ENCODE data around the gene PAGR1.

PAGR1 gene

GRCh38 chr16:29844575-29845331 is 28.8 kb downstream of the PAGR1 start:
- Mint-ChIP-seq H3K27me3 (no peaks in the 10 kb centered on the region), H3K4me3 (no peak overlapping the region), H3K4me1 (peaks cover 13% of the 10 kb centered on the region), H3K27ac (peak overlapping the region; percentile 21), H3K36me3 (peaks cover 59% of the 10 kb centered on the region), H3K9me3 (no peaks in the 10 kb centered on the region)
- no peak for DNase-seq
- CTCF ChIA-PET = interaction anchor here (1.0 kb wide), 1 partner anchor 143 kb away, joined by 3 read pairs; no protein-coding TSS in a partner anchor

GRCh38 chr16:29845656-29846055 is 29.7 kb downstream of the PAGR1 start:
- no peak overlapping the region for H3K27ac Mint-ChIP-seq
- H3K9me3 Mint-ChIP-seq = no peaks in the 10 kb centered on the region
- DNase-seq = no peak
- peaks cover 13% of the 10 kb centered on the region for H3K4me1 Mint-ChIP-seq
- H3K4me3 Mint-ChIP-seq = no peak overlapping the region
- no peaks in the 10 kb centered on the region for H3K27me3 Mint-ChIP-seq
- CTCF ChIA-PET = interaction anchor here (1.0 to 3.9 kb wide), 2 partner anchors 38 to 144 kb away, joined by 3 to 31 read pairs; no protein-coding TSS in a partner anchor
- peaks cover 53% of the 10 kb centered on the region for H3K36me3 Mint-ChIP-seq

GRCh38 chr16:29848420-29849297 is 32.7 kb downstream of the PAGR1 start:
- H3K27ac Mint-ChIP-seq = no peak overlapping the region

GRCh38 chr16:29849505-29849904 is 33.6 kb downstream of the PAGR1 start:
- DNase-seq = no peak
- CTCF ChIA-PET = interaction anchor here (0.6 to 5.7 kb wide), 10 partner anchors 9 to 205 kb away, joined by 3 to 103 read pairs (median 14); partner anchors contain the start of genes MVP, PAGR1 and TAOK2
- Mint-ChIP-seq H3K27me3 (no peaks in the 10 kb centered on the region), H3K4me1 (peaks cover 7% of the 10 kb centered on the region), H3K4me3 (no peak overlapping the region), H3K9me3 (no peaks in the 10 kb centered on the region), H3K27ac (no peak overlapping the region), H3K36me3 (peaks cover 31% of the 10 kb centered on the region)

More at GRCh38 chr16:29848420-29849297, 32.7 kb downstream of the PAGR1 start:
- Mint-ChIP-seq H3K27me3 (no peaks in the 10 kb centered on the region), H3K36me3 (peaks cover 36% of the 10 kb centered on the region), H3K9me3 (no peaks in the 10 kb centered on the region), H3K4me3 (no peak overlapping the region), H3K4me1 (peaks cover 7% of the 10 kb centered on the region)
- DNase-seq = peak; percentile 90
- CTCF ChIA-PET = interaction anchor here (0.6 to 5.7 kb wide), 27 partner anchors 8 to 206 kb away, joined by 3 to 103 read pairs (median 5); partner anchors contain the start of genes C16orf92, CDIPT, KCTD13 and KIF22

GRCh38 chr16:29850998-29851397 is 35.0 kb downstream of the PAGR1 start:
- H3K27me3 Mint-ChIP-seq = peaks cover 7% of the 10 kb centered on the region
- H3K9me3 Mint-ChIP-seq = no peaks in the 10 kb centered on the region
- no peak overlapping the region for H3K27ac Mint-ChIP-seq
- peaks cover 22% of the 10 kb centered on the region for H3K36me3 Mint-ChIP-seq
- no peak for DNase-seq
- CTCF ChIA-PET = interaction anchor here (5.4 to 5.7 kb wide), 2 partner anchors 32 to 151 kb away, joined by 65 to 103 read pairs; partner anchors contain the start of genes MVP and PAGR1
- peaks cover 7% of the 10 kb centered on the region for H3K4me1 Mint-ChIP-seq
- no peak overlapping the region for H3K4me3 Mint-ChIP-seq

GRCh38 chr16:29852654-29853053 is 36.7 kb downstream of the PAGR1 start:
- Mint-ChIP-seq H3K9me3 (no peaks in the 10 kb centered on the region), H3K4me1 (peaks cover 7% of the 10 kb centered on the region), H3K4me3 (no peak overlapping the region), H3K36me3 (peaks cover 18% of the 10 kb centered on the region), H3K27ac (no peak overlapping the region), H3K27me3 (peaks cover 7% of the 10 kb centered on the region)
- CTCF ChIA-PET = interaction anchor here (3.3 kb wide), 1 partner anchor 45 kb away, joined by 8 read pairs; no protein-coding TSS in a partner anchor
- no peak for DNase-seq

- peak overlapping the region; percentile 25 for H3K27ac Mint-ChIP-seq
- CTCF ChIA-PET = interaction anchor here (1.0 to 3.3 kb wide), 2 partner anchors 47 to 64 kb away, joined by 3 to 8 read pairs; partner anchors contain the start of gene KIF22
- H3K4me1 Mint-ChIP-seq = no peaks in the 10 kb centered on the region
- peaks cover 7% of the 10 kb centered on the region for H3K27me3 Mint-ChIP-seq
- no peak for DNase-seq
- no peak overlapping the region for H3K4me3 Mint-ChIP-seq
- no peaks in the 10 kb centered on the region for H3K9me3 Mint-ChIP-seq
- peaks cover 16% of the 10 kb centered on the region for H3K36me3 Mint-ChIP-seq
Observed at GRCh38 chr16:29854520-29855100, 38.7 kb downstream of the PAGR1 start.

GRCh38 chr16:29857133-29857760 is 41.3 kb downstream of the PAGR1 start:
- H3K36me3 Mint-ChIP-seq = peaks cover 27% of the 10 kb centered on the region
- H3K4me1 Mint-ChIP-seq = peaks cover 20% of the 10 kb centered on the region
- H3K9me3 Mint-ChIP-seq = no peaks in the 10 kb centered on the region
- CTCF ChIA-PET = interaction anchor here (0.8 to 2.3 kb wide), 2 partner anchors 8 to 9 kb away, joined by 4 to 7 read pairs; no protein-coding TSS in a partner anchor
- no peak for DNase-seq
- no peak overlapping the region for H3K27ac Mint-ChIP-seq
- H3K4me3 Mint-ChIP-seq = no peak overlapping the region
- H3K27me3 Mint-ChIP-seq = peaks cover 7% of the 10 kb centered on the region

- peaks cover 31% of the 10 kb centered on the region for H3K36me3 Mint-ChIP-seq
- no peak overlapping the region for H3K27ac Mint-ChIP-seq
- peaks cover 7% of the 10 kb centered on the region for H3K27me3 Mint-ChIP-seq
- no peak overlapping the region for H3K4me3 Mint-ChIP-seq
- CTCF ChIA-PET = interaction anchor here (2.3 kb wide), 1 partner anchor 10 kb away, joined by 7 read pairs; no protein-coding TSS in a partner anchor
- H3K4me1 Mint-ChIP-seq = peaks cover 21% of the 10 kb centered on the region
- no peak for DNase-seq
- H3K9me3 Mint-ChIP-seq = no peaks in the 10 kb centered on the region
Observed at GRCh38 chr16:29858149-29858849, 42.3 kb downstream of the PAGR1 start.

- peaks cover 31% of the 10 kb centered on the region for H3K36me3 Mint-ChIP-seq
- CTCF ChIA-PET = interaction anchor here (2.3 kb wide), 1 partner anchor 10 kb away, joined by 7 read pairs; no protein-coding TSS in a partner anchor
Observed at GRCh38 chr16:29858974-29859373, 43.0 kb downstream of the PAGR1 start.

GRCh38 chr16:29860218-29860617 is 44.3 kb downstream of the PAGR1 start:
- Mint-ChIP-seq H3K4me3 (no peak overlapping the region), H3K4me1 (peaks cover 31% of the 10 kb centered on the region), H3K27me3 (peaks cover 5% of the 10 kb centered on the region), H3K27ac (peak overlapping the region; percentile 42), H3K9me3 (no peaks in the 10 kb centered on the region), H3K36me3 (peaks cover 31% of the 10 kb centered on the region)
- no peak for DNase-seq
- CTCF ChIA-PET = interaction anchor here (2.4 kb wide), 1 partner anchor 12 kb away, joined by 6 read pairs; no protein-coding TSS in a partner anchor

More at GRCh38 chr16:29858974-29859373, 43.0 kb downstream of the PAGR1 start:
- H3K27ac Mint-ChIP-seq = no peak overlapping the region
- H3K9me3 Mint-ChIP-seq = no peaks in the 10 kb centered on the region
- H3K4me3 Mint-ChIP-seq = no peak overlapping the region
- H3K4me1 Mint-ChIP-seq = peaks cover 27% of the 10 kb centered on the region
- peaks cover 7% of the 10 kb centered on the region for H3K27me3 Mint-ChIP-seq
- DNase-seq = no peak

GRCh38 chr16:29862383-29862883 is 46.5 kb downstream of the PAGR1 start:
- Mint-ChIP-seq H3K36me3 (peaks cover 29% of the 10 kb centered on the region), H3K4me1 (peaks cover 31% of the 10 kb centered on the region), H3K27ac (peak overlapping the region; percentile 98), H3K4me3 (peak overlapping the region; percentile 94), H3K27me3 (peaks cover 18% of the 10 kb centered on the region), H3K9me3 (no peaks in the 10 kb centered on the region)
- CTCF ChIA-PET = interaction anchor here (1.2 to 2.4 kb wide), 2 partner anchors 14 to 162 kb away, joined by 3 to 6 read pairs; no protein-coding TSS in a partner anchor
- DNase-seq = peak; percentile 34

Measured in activated naive CD4-positive, alpha-beta T cell treated with anti-CD3 and anti-CD28 coated beads, Interleukin-2, amount 10 ng/mL, durations not matched to agents 7 days and 5 days (primary cell).